K562 (cell line): ENCODE results near the gene NKAPL. TPM values are rescaled to one million over a fixed set of nuclear protein-coding genes. Genes with fewer than 3 reads are reported as not detected.

Source experiments
- CCAR2 ChIP-seq: fragments of 200-400 bp; formaldehyde crosslinking; IDR thresholded peaks from 2 replicates; pipeline ENCODE4 v1.6.1; 2017; ENCODE audit warnings: mild to moderate bottlenecking, low read depth, low read length
- CHCHD3 ChIP-seq: fragments of 250-450 bp; sonication (Bioruptor Pico); IDR thresholded peaks from 2 replicates; pipeline ENCODE4 v2.1.2; 2022; ENCODE audit warnings: mild to moderate bottlenecking
- ETV1 ChIP-seq: fragments of 450-650 bp; conservative IDR thresholded peaks from 2 replicates; pipeline ENCODE4 v1.6.1; 2016; ENCODE audit warnings: missing genetic modification characterization, control low read depth, low read depth, missing compliant biosample characterization
- FOXA1 ChIP-seq: fragments of 450-650 bp; IDR thresholded peaks from 2 replicates; pipeline ENCODE4 v1.6.1; 2016; ENCODE audit warnings: mild to moderate bottlenecking, borderline replicate concordance
- HLTF ChIP-seq: fragments of 450-650 bp; IDR thresholded peaks from 2 replicates; pipeline ENCODE4 v1.6.1; 2016
- HMGXB4 ChIP-seq: sonication (generic); formaldehyde crosslinking; IDR thresholded peaks from 2 replicates; pipeline ENCODE4 v1.8.1; 2023; ENCODE audit warnings: mild to moderate bottlenecking, missing genetic modification reagents
- KDM5B ChIP-seq: fragments of 200-600 bp; sonication (generic); IDR thresholded peaks from 2 replicates; pipeline ENCODE4 v1.6.1; 2012; ENCODE audit warnings: low read depth, mild to moderate bottlenecking, moderate library complexity, low read length, control low read depth, inconsistent platforms; ENCODE audit not compliant: insufficient replicate concordance
- MGA ChIP-seq: fragments of 450-650 bp; IDR thresholded peaks from 2 replicates; pipeline ENCODE4 v1.6.1; 2016; ENCODE audit warnings: mild to moderate bottlenecking, moderate library complexity
- NR4A1 ChIP-seq, 2 experiments: fragments of 250-450 bp in 1 of 2; fragments of 450-650 bp in 1 of 2; sonication (Bioruptor Pico) in 1 of 2; IDR thresholded peaks; 2 replicates each; pipeline versions ENCODE4 v1.4.0 to v1.6.1; 2016 to 2020; ENCODE audit warnings: mild to moderate bottlenecking in 2 of 2, missing compliant biosample characterization in 1 of 2, missing genetic modification characterization in 1 of 2, moderate library complexity in 1 of 2
- PCBP2 ChIP-seq: fragments of 200-400 bp; formaldehyde crosslinking; IDR thresholded peaks from 2 replicates; pipeline ENCODE4 v1.6.1; 2018; ENCODE audit warnings: low read length, low read depth, mild to moderate bottlenecking, moderate library complexity; ENCODE audit not compliant: poor library complexity, severe bottlenecking
- PHF20 ChIP-seq: fragments of 450-650 bp; IDR thresholded peaks from 2 replicates; pipeline ENCODE4 v1.6.1; 2018; ENCODE audit not compliant: partially characterized antibody
- POLR2AphosphoS2 ChIP-seq: IDR thresholded peaks from 2 replicates; pipeline ENCODE4 v1.6.1; 2012; ENCODE audit warnings: low read length, improper control_type of control experiment
- SRSF3 ChIP-seq: fragments of 200-400 bp; formaldehyde crosslinking; IDR thresholded peaks from 2 replicates; pipeline ENCODE4 v1.6.1; 2016; ENCODE audit warnings: mild to moderate bottlenecking, low read length, moderate library complexity; ENCODE audit not compliant: insufficient read depth
- ZNF79 ChIP-seq: fragments of 250-450 bp; sonication (Bioruptor Pico); IDR thresholded peaks from 2 replicates; pipeline ENCODE4 v1.4.0; 2020; ENCODE audit warnings: low read depth, mild to moderate bottlenecking, moderate library complexity
- polyA plus RNA-seq, 8 experiments: library from polyadenylated mRNA; depleted of rRNA in 4 of 8; stranded (reverse) in 5 of 8; unstranded in 3 of 8; fragments of >200 nt; fragmentation: Nextera tagmentation in 2 of 8; fragmentation: Illumina TruSeq in 1 of 8; extraction: Ambion mirVana in 2 of 8; extraction: Trizol in 1 of 8; gene quantifications; 2 replicates each; pipeline versions ENCODE4 v1.2.1 to v1.2.3, GENCODE V29; 2011 to 2014; ENCODE audit warnings: inconsistent platforms in 1 of 8, missing spikeins in 1 of 8
- total RNA-seq, 7 experiments: library from RNA; depleted of rRNA in 6 of 7; stranded (reverse); fragments of >200 nt in 6 of 7; fragmentation: Illumina TruSeq in 2 of 7; extraction: Trizol in 2 of 7; gene quantifications; 2 replicates each; pipeline versions ENCODE4 v1.2.1 to v1.2.3, GENCODE V29; 2011 to 2021; ENCODE audit warnings: low replicate concordance in 1 of 7

The NKAPL gene
- total and polyA plus RNA-seq, 9 of the 15 experiments (the other 6 are each of a cell fraction or from before 2014, with no cell fraction given): not detected

GRCh38 chr6:28220257-28221133 lies 38.6 kb upstream of the NKAPL start (continued):
- peak; percentile 71 for TF ChIP-seq MGA
- TF ChIP-seq HLTF: no peak
- no peak for TF ChIP-seq CCAR2
- TF ChIP-seq HMGXB4 (CRISPR knock-in tag): 0 out of 2 replicates have a peak, but pooled peaks have one; percentile 8
- TF ChIP-seq POLR2AphosphoS2: peak; percentile 77
- TF ChIP-seq PCBP2: no peak
- TF ChIP-seq NR4A1 (CRISPR knock-in tag; IDR thresholded peaks at IDR 0.05): no peak
- TF ChIP-seq NR4A1 (tag; IDR thresholded peaks at IDR 0.05): 0 out of 2 replicates have a peak, but pooled peaks have one; percentile 34
- no peak for TF ChIP-seq KDM5B
- TF ChIP-seq ZNF79 (CRISPR knock-in tag): no peak
- TF ChIP-seq FOXA1: no peak
- no peak for TF ChIP-seq PHF20
- 0 out of 2 replicates have a peak, but pooled peaks have one; percentile 37 for TF ChIP-seq CHCHD3 (CRISPR knock-in tag)
- no peak for TF ChIP-seq SRSF3
- no peak for TF ChIP-seq ETV1
